Measurements from ENCODE around the gene CPA5. TPM values are rescaled to one million over a fixed set of nuclear protein-coding genes. Genes with fewer than 3 reads are reported as not detected.
A peak's percentile ranks its signal among the peaks of the same experiment; 100 is the strongest.

Gene CPA5
- total and polyA plus RNA-seq, 2 donors (not counting 3 experiments of a cell fraction or from before 2014, with no cell fraction given) = not detected

GRCh38 chr7:130369110-130369711, 24.6 kb downstream of the CPA5 start:
- no TSS peak for BruUV-seq (replicated peaks)
- no peaks in the 10 kb centered on the region for H3K79me2 ChIP-seq (ENCODE audit: control insufficient read depth, insufficient read depth, low read length)
- no peaks in the 10 kb centered on the region for H4K20me1 ChIP-seq (replicated peaks; ENCODE audit: control insufficient read depth, extremely low read depth, insufficient read depth, low read length)
- peak; percentile 53 for TF ChIP-seq GATA2 (IDR thresholded peaks at IDR 0.05; ENCODE audit: insufficient read depth, insufficient read length, low read depth, low read length)
- TF ChIP-seq POLR2AphosphoS5 (IDR thresholded peaks at IDR 0.05; ENCODE audit: insufficient read depth, low read depth, low read length) = peak; percentile 40
- TF ChIP-seq EZH2 (IDR thresholded peaks at IDR 0.05; ENCODE audit: borderline replicate concordance, low read depth, low read length, severe bottlenecking) = no peak
- no peaks in the 10 kb centered on the region for H3K27me3 ChIP-seq (ENCODE audit: control insufficient read depth in 2 of 2, insufficient read depth in 2 of 2, low read length in 2 of 2)
- no peak overlapping the region for H3K4me2 ChIP-seq (ENCODE audit: insufficient read depth, low read length)
- peaks cover 25% of the 10 kb centered on the region for H3K4me1 ChIP-seq (ENCODE audit: control insufficient read depth, extremely low read depth, insufficient read depth, low read length)
- H3K27ac ChIP-seq (ENCODE audit: insufficient read depth, low read depth, low read length) = no peak overlapping the region
- dilution Hi-C loops (cut with MboI; ENCODE audit: extremely low pct_ligation_motif_present, low sequenced_read_pairs) (no loop called here), intact Hi-C loops (cut with micrococcal nuclease) (no loop called here)
- no peak overlapping the region for H3K4me3 ChIP-seq (replicated peaks in 1 of 3; ENCODE audit: insufficient read depth in 1 of 3, low read depth in 1 of 3, low read length in 3 of 3)
- H3K9me3 ChIP-seq (replicated peaks; ENCODE audit: control insufficient read depth, insufficient read depth, low read length) = no peaks in the 10 kb centered on the region
- CTCF ChIA-PET = no interaction called here
- peak overlapping the region; percentile 5 for H2AFZ ChIP-seq (ENCODE audit: low read depth, low read length)
- peak; percentile 92 for FAIRE-seq
- POLR2A ChIA-PET = no interaction called here
- H3K9ac ChIP-seq (replicated peaks; ENCODE audit: extremely low read depth, insufficient read depth, low read length) = no peak overlapping the region
- H3K36me3 ChIP-seq (ENCODE audit: control insufficient read depth in 2 of 2, extremely low read depth in 1 of 2, insufficient read depth in 2 of 2, low read length in 2 of 2) = no peaks in the 10 kb centered on the region
- H3K9me1 ChIP-seq (replicated peaks; ENCODE audit: control insufficient read depth, extremely low read depth, insufficient read depth, low read length) = no peaks in the 10 kb centered on the region
- DNase-seq (ENCODE audit: low read depth, low spot score) = peak; percentile 72

- BruUV-seq (replicated peaks) = no TSS peak
- POLR2A ChIA-PET = no interaction called here
- FAIRE-seq = no peak
- intact Hi-C loops (cut with micrococcal nuclease) = no loop called here
- H3K9me1 ChIP-seq (replicated peaks; ENCODE audit: control insufficient read depth, extremely low read depth, insufficient read depth, low read length) = no peaks in the 10 kb centered on the region
- no peak for DNase-seq (ENCODE audit: low read depth, low spot score)
- no peaks in the 10 kb centered on the region for H3K27me3 ChIP-seq (ENCODE audit: control insufficient read depth in 2 of 2, insufficient read depth in 2 of 2, low read length in 2 of 2)
- no peaks in the 10 kb centered on the region for H3K36me3 ChIP-seq (ENCODE audit: control insufficient read depth in 2 of 2, extremely low read depth in 1 of 2, insufficient read depth in 2 of 2, low read length in 2 of 2)
- H3K4me2 ChIP-seq (ENCODE audit: insufficient read depth, low read length) = no peak overlapping the region
- H3K27ac ChIP-seq (ENCODE audit: insufficient read depth, low read depth, low read length) = no peak overlapping the region
- H2AFZ ChIP-seq (ENCODE audit: low read depth, low read length) = no peak overlapping the region
- TF ChIP-seq CTCF (IDR thresholded peaks at IDR 0.05; ENCODE audit: extremely low read depth in 1 of 2, insufficient read depth in 1 of 2, low read depth in 1 of 2, low read length in 2 of 2) = no peak
- no peak for TF ChIP-seq POLR2AphosphoS5 (IDR thresholded peaks at IDR 0.05; ENCODE audit: insufficient read depth, low read depth, low read length)
- no peak for TF ChIP-seq EZH2 (IDR thresholded peaks at IDR 0.05; ENCODE audit: borderline replicate concordance, low read depth, low read length, severe bottlenecking)
- dilution Hi-C loops (cut with MboI; ENCODE audit: extremely low pct_ligation_motif_present, low sequenced_read_pairs) = no loop called here
- CTCF ChIA-PET = interaction anchor here (0.5 kb wide), 1 partner anchor 67 kb away, joined by 3 read pairs; no protein-coding TSS in a partner anchor
- H3K4me3 ChIP-seq (replicated peaks in 1 of 3; ENCODE audit: insufficient read depth in 1 of 3, low read depth in 1 of 3, low read length in 3 of 3) = no peak overlapping the region
- H3K9ac ChIP-seq (replicated peaks; ENCODE audit: extremely low read depth, insufficient read depth, low read length) = no peak overlapping the region
- no peaks in the 10 kb centered on the region for H3K9me3 ChIP-seq (replicated peaks; ENCODE audit: control insufficient read depth, insufficient read depth, low read length)
- no peaks in the 10 kb centered on the region for H4K20me1 ChIP-seq (replicated peaks; ENCODE audit: control insufficient read depth, extremely low read depth, insufficient read depth, low read length)
- H3K79me2 ChIP-seq (ENCODE audit: control insufficient read depth, insufficient read depth, low read length) = no peaks in the 10 kb centered on the region
- peaks cover 25% of the 10 kb centered on the region for H3K4me1 ChIP-seq (ENCODE audit: control insufficient read depth, extremely low read depth, insufficient read depth, low read length)
Measured at GRCh38 chr7:130369831-130370550, 25.4 kb downstream of the CPA5 start.
